Glomerular endothelial cell (primary cell): ENCODE measurements around the gene RPGR. TPM values are rescaled to one million over a fixed set of nuclear protein-coding genes. Genes with fewer than 3 reads are reported as not detected.

Source experiments
- DNase-seq: peaks from one replicate; pipeline ENCODE4 v3.0.0-alpha.2; 2011; ENCODE audit warnings: low read depth, low spot score; ENCODE audit errors: extremely low read depth
- total RNA-seq: library from RNA; depleted of rRNA; stranded (reverse); fragments of >200 nt; gene quantifications from 2 replicates; pipeline ENCODE4 v1.2.3, GENCODE V29; 2015

RPGR gene
- total RNA-seq, 1 donor from 2014 or later, result 9.9 TPM

GRCh38 chrX:38332505-38332904, 5.2 kb upstream of the RPGR start:
- no peak for DNase-seq

- no peak for DNase-seq
Observed at GRCh38 chrX:38327775-38328081, 419 bp upstream of the RPGR start.

GRCh38 chrX:38326086-38326485, 1.2 kb downstream of the RPGR start:
- DNase-seq, result no peak

GRCh38 chrX:38320819-38321218, 6.5 kb downstream of the RPGR start:
- DNase-seq, result no peak

GRCh38 chrX:38318606-38319005, 8.7 kb downstream of the RPGR start:
- DNase-seq, result no peak

- no peak for DNase-seq
Observed at GRCh38 chrX:38318196-38318595, 9.1 kb downstream of the RPGR start.

GRCh38 chrX:38315186-38315585, 12.1 kb downstream of the RPGR start:
- DNase-seq, result no peak

GRCh38 chrX:38313190-38313589, 14.1 kb downstream of the RPGR start:
- DNase-seq, result no peak

- no peak for DNase-seq
Observed at GRCh38 chrX:38312436-38312835, 14.9 kb downstream of the RPGR start.

GRCh38 chrX:38311743-38312142, 15.6 kb downstream of the RPGR start:
- DNase-seq, result no peak

GRCh38 chrX:38305971-38306370, 21.3 kb downstream of the RPGR start:
- peak; percentile 73 for DNase-seq

- no peak for DNase-seq
Observed at GRCh38 chrX:38304010-38304409, 23.3 kb downstream of the RPGR start.

GRCh38 chrX:38293741-38294140, 33.6 kb downstream of the RPGR start:
- DNase-seq, result no peak

- DNase-seq, result no peak
Observed at GRCh38 chrX:38287674-38288073, 39.6 kb downstream of the RPGR start.

GRCh38 chrX:38285649-38286048, 41.7 kb downstream of the RPGR start:
- no peak for DNase-seq

- DNase-seq, result no peak
Observed at GRCh38 chrX:38282049-38282448, 45.3 kb downstream of the RPGR start.

GRCh38 chrX:38279188-38279587, 48.1 kb downstream of the RPGR start:
- DNase-seq, result no peak

- DNase-seq, result no peak
Observed at GRCh38 chrX:38278682-38279081, 48.6 kb downstream of the RPGR start.

- no peak for DNase-seq
Observed at GRCh38 chrX:38277802-38278201, 49.5 kb downstream of the RPGR start.

GRCh38 chrX:38277136-38277535, 50.2 kb downstream of the RPGR start:
- DNase-seq, result no peak

GRCh38 chrX:38276089-38276488, 51.2 kb downstream of the RPGR start:
- no peak for DNase-seq

- DNase-seq, result no peak
Observed at GRCh38 chrX:38275615-38276014, 51.7 kb downstream of the RPGR start.

GRCh38 chrX:38273453-38273852, 53.9 kb downstream of the RPGR start:
- DNase-seq, result no peak

- no peak for DNase-seq
Observed at GRCh38 chrX:38271154-38271716, 56.1 kb downstream of the RPGR start.
